ENCODE measurements around the gene TMEM117.
"Not testable (repeated sequence)": the region's sequence is repeated elsewhere in the genome, so short reads cannot be mapped to it uniquely, and the experiment has no call there.

TMEM117 gene

DNA sequence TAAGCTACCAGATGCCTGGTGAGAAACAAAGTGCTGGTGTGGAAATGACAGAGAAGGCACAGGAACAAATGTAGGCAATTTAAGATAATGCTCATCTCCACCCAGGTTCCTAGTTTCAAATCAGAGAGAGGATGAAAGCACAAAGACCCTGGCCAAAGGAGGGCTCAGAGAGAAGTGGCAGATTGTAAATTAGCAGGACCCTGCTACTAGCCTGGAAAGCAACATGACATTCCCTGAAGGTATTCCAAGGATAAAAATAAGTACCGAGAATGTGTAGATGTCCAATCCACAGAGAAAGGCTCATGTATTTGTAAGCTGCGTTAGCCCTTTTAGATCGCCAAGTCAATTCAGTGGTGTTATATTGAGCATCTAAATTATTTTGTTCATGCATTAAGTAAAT is 324.0 kb downstream of the TMEM117 start:
- Histone ChIP-seq H3K4me1 (ENCODE audit: control insufficient read depth, insufficient read depth, low read length) (no peaks in the 10 kb centered on the region), H3K36me3 (ENCODE audit: control insufficient read depth, insufficient read depth, low read length) (no peaks in the 10 kb centered on the region), H3K27me3 (ENCODE audit: control insufficient read depth, insufficient read depth, low read length) (no peaks in the 10 kb centered on the region), H3K27ac (ENCODE audit: low read depth, low read length) (no peak overlapping the region), H3K9ac (ENCODE audit: low read length) (no peak overlapping the region), H3K4me3 (ENCODE audit: low read length) (no peak overlapping the region)

- Histone ChIP-seq H3K36me3 (ENCODE audit: control insufficient read depth, insufficient read depth, low read length) (no peaks in the 10 kb centered on the region), H3K4me3 (ENCODE audit: low read length) (no peak overlapping the region), H3K4me1 (ENCODE audit: control insufficient read depth, insufficient read depth, low read length) (no peaks in the 10 kb centered on the region), H3K27me3 (ENCODE audit: control insufficient read depth, insufficient read depth, low read length) (no peaks in the 10 kb centered on the region), H3K9ac (ENCODE audit: low read length) (no peak overlapping the region), H3K27ac (ENCODE audit: low read depth, low read length) (no peak overlapping the region)
Observed at GRCh38 chr12:44162961-44163360, 327.1 kb downstream of the TMEM117 start.

DNA sequence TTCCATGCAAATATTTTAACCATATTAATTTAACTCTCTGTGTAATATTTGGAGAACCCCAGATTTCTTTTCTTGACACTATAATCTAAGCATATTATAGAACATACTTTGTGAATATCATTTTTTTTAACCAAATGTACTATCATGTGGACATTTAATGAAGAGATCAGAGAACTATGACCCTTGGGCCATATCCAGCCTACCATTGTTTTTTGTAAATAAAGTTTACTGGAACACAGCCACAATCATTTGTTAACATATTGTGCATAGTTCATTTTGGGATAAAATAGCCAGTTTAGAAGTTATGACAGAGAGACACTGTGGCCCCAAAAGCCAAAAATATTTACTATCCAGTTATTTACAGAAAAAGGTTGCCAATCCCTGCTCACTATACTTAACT is 338.2 kb downstream of the TMEM117 start:
- Histone ChIP-seq H3K4me1 (ENCODE audit: control insufficient read depth, insufficient read depth, low read length) (no peaks in the 10 kb centered on the region), H3K27ac (ENCODE audit: low read depth, low read length) (no peak overlapping the region), H3K4me3 (ENCODE audit: low read length) (no peak overlapping the region), H3K27me3 (ENCODE audit: control insufficient read depth, insufficient read depth, low read length) (no peaks in the 10 kb centered on the region), H3K36me3 (ENCODE audit: control insufficient read depth, insufficient read depth, low read length) (no peaks in the 10 kb centered on the region), H3K9ac (ENCODE audit: low read length) (no peak overlapping the region)

DNA sequence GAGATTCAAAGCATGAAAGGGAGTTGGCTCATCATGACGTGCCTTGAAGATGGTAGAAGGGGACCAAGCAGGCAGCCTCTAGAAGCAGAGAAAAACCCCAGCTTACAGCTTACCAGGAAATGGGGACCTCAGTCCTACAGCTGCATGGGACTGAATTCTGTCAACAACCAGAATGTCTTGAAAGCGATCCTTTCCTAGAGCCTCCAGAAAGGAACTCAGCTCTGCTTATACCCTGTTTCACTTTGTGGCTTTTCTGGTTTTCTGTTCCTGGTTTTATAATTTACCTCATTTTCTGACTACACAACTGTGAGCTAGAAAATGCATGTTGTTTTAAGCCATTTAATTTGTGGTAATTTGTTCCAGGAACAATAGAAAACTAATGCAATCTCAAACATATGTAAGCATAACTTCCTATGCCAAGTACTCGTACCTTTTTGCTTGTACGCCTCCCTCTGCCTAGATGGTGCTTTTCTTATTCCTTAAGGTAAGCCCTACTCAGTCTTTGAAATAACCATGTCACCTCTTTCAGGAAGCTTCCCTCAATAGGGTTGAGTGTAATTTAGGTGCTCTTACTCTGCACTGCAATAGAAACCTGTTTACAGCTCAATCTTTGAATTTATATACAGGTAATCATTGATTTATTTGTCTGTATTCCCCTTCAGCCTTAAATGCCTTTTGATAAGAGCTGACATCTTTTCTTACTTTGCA is 348.8 kb downstream of the TMEM117 start:
- H3K36me3 ChIP-seq (ENCODE audit: control insufficient read depth, insufficient read depth, low read length): no peaks in the 10 kb centered on the region
- H3K27me3 ChIP-seq (ENCODE audit: control insufficient read depth, insufficient read depth, low read length): no peaks in the 10 kb centered on the region
- no peaks in the 10 kb centered on the region for H3K4me1 ChIP-seq (ENCODE audit: control insufficient read depth, insufficient read depth, low read length)
- no peak overlapping the region for H3K4me3 ChIP-seq (ENCODE audit: low read length)
- H3K27ac ChIP-seq (ENCODE audit: low read depth, low read length): no peak overlapping the region
- no peak overlapping the region for H3K9ac ChIP-seq (ENCODE audit: low read length)

- no peaks in the 10 kb centered on the region for H3K27me3 ChIP-seq (ENCODE audit: control insufficient read depth, insufficient read depth, low read length)
- H3K27ac ChIP-seq (ENCODE audit: low read depth, low read length): no peak overlapping the region
- no peaks in the 10 kb centered on the region for H3K36me3 ChIP-seq (ENCODE audit: control insufficient read depth, insufficient read depth, low read length)
- H3K4me1 ChIP-seq (ENCODE audit: control insufficient read depth, insufficient read depth, low read length): no peaks in the 10 kb centered on the region
- no peak overlapping the region for H3K9ac ChIP-seq (ENCODE audit: low read length)
- H3K4me3 ChIP-seq (ENCODE audit: low read length): no peak overlapping the region
Observed at GRCh38 chr12:44193281-44193680, 357.4 kb downstream of the TMEM117 start.

- not testable (repeated sequence) for H3K27me3 ChIP-seq (ENCODE audit: control insufficient read depth, insufficient read depth, low read length); H3K4me3 ChIP-seq (ENCODE audit: low read length); H3K36me3 ChIP-seq (ENCODE audit: control insufficient read depth, insufficient read depth, low read length); H3K27ac ChIP-seq (ENCODE audit: low read depth, low read length); H3K4me1 ChIP-seq (ENCODE audit: control insufficient read depth, insufficient read depth, low read length); H3K9ac ChIP-seq (ENCODE audit: low read length)
Observed at GRCh38 chr12:44195719-44196118, 359.8 kb downstream of the TMEM117 start.

- no peaks in the 10 kb centered on the region for H3K27me3 ChIP-seq (ENCODE audit: control insufficient read depth, insufficient read depth, low read length)
- no peaks in the 10 kb centered on the region for H3K36me3 ChIP-seq (ENCODE audit: control insufficient read depth, insufficient read depth, low read length)
- no peak overlapping the region for H3K9ac ChIP-seq (ENCODE audit: low read length)
- H3K4me3 ChIP-seq (ENCODE audit: low read length): no peak overlapping the region
- no peaks in the 10 kb centered on the region for H3K4me1 ChIP-seq (ENCODE audit: control insufficient read depth, insufficient read depth, low read length)
- no peak overlapping the region for H3K27ac ChIP-seq (ENCODE audit: low read depth, low read length)
Observed at GRCh38 chr12:44206045-44206444, 370.2 kb downstream of the TMEM117 start.

DNA sequence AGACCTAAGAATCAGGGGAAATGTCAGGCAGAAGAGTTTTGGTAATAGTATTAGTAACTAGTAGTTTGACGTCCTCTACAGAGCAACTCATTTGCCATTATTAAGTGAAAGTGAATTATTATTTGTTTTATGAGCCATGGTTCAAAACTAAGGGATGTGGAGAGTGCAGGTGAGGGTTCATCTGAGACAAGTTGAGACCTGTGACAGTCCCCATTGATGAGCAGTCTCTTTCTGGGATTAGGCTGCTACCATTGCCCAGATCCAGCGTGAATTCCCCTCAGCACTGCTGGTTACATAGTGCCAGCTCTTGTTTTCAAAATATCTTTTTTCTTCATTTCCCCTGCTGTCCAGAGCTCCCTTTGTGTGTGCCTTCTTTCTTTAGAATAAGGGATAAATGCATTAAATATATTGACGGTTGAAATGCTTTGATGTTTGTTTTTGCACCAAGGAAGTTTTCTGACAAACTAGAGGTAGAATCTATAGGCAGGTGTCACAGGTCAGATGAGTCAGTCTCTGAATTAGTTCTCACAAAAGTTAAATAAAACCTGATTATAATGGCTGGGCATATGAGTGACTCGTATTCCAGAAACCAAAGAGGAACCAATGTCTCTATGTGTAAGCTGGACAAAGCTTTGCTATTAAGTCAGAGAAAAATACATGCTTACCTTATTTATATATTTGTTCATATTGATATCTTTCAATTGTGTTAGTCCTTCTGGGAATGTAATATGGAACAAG is 381.4 kb downstream of the TMEM117 start:
- Histone ChIP-seq H3K27ac (ENCODE audit: low read depth, low read length) (no peak overlapping the region), H3K4me3 (ENCODE audit: low read length) (no peak overlapping the region), H3K36me3 (ENCODE audit: control insufficient read depth, insufficient read depth, low read length) (no peaks in the 10 kb centered on the region), H3K27me3 (ENCODE audit: control insufficient read depth, insufficient read depth, low read length) (no peaks in the 10 kb centered on the region), H3K4me1 (ENCODE audit: control insufficient read depth, insufficient read depth, low read length) (no peaks in the 10 kb centered on the region), H3K9ac (ENCODE audit: low read length) (no peak overlapping the region)

DNA sequence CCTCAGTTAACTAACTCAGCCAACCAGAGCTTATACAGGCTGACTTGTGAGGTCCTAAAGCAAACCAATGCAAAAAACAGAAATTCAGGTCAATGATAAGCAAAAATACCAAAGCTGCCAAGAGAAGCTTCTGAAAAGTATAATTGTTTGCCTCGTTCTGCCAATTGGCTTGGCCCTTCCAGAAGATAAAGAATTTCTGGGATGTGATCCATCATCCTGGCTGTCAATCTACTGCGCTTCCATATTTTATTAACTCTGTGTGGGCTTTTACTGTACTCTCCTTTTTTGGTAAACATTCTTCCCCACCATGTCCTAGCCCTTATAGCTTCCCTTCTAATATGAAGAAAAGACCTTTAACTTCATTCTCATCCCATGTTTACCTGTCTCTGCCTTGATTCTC is 387.9 kb downstream of the TMEM117 start:
- no peaks in the 10 kb centered on the region for H3K27me3 ChIP-seq (ENCODE audit: control insufficient read depth, insufficient read depth, low read length)
- no peak overlapping the region for H3K9ac ChIP-seq (ENCODE audit: low read length)
- no peak overlapping the region for H3K27ac ChIP-seq (ENCODE audit: low read depth, low read length)
- H3K4me1 ChIP-seq (ENCODE audit: control insufficient read depth, insufficient read depth, low read length): no peaks in the 10 kb centered on the region
- H3K36me3 ChIP-seq (ENCODE audit: control insufficient read depth, insufficient read depth, low read length): no peaks in the 10 kb centered on the region
- no peak overlapping the region for H3K4me3 ChIP-seq (ENCODE audit: low read length)

DNA sequence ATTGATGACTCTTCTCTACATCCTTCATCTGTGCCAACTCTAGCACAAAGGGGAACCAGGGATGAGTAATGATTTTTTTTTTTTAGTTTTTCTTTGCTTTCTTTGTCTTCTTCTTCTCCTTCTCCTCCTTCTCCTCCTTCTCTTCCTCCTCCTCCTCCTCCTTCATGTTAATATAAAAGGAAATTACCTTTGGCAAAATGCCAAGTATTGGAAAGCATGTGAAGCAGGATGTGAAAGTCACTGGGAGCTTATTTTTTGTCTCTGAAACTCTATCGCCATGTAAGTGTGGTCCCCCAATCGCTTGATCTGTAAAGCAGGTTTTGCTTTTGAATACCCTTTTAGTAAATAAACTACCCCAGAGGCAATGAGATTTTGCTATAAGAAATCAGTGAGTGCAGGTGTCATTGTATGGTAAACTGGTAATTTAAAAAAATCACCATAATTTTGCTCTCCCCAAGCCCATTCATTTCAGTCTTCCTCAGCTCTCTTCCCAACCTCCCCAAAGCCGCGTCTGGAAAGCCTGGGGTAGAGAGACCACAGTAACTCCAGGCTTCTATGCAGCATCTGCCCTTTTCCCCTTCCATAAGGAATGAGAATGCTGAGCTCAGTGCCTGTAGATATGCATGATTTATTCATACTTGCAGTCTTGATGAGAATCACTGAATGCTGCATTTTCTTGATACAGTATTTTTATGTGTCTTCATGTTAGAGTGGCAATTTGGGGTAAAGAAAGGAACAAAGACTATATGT is 388.7 kb downstream of the TMEM117 start:
- H3K9ac ChIP-seq (ENCODE audit: low read length): no peak overlapping the region
- no peaks in the 10 kb centered on the region for H3K36me3 ChIP-seq (ENCODE audit: control insufficient read depth, insufficient read depth, low read length)
- no peak overlapping the region for H3K27ac ChIP-seq (ENCODE audit: low read depth, low read length)
- no peak overlapping the region for H3K4me3 ChIP-seq (ENCODE audit: low read length)
- H3K27me3 ChIP-seq (ENCODE audit: control insufficient read depth, insufficient read depth, low read length): no peaks in the 10 kb centered on the region
- no peaks in the 10 kb centered on the region for H3K4me1 ChIP-seq (ENCODE audit: control insufficient read depth, insufficient read depth, low read length)

DNA sequence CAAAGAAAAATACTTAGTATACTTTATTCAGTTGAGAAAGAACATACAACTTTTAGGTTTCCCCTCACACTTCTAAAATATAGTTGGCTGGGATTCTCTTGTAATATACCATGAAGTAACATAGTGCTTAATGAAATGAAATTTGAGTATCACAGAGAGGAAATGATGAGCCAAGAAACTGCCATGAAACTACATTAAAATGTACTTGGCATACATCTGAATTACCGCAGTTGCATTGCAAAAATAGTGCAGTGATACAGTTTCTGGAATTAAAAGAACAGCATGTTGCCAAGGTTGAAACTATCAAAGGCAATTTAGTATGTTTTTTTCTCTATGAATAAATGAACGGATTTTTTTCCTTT is 389.2 kb downstream of the TMEM117 start:
- H3K9ac ChIP-seq (ENCODE audit: low read length): no peak overlapping the region
- no peak overlapping the region for H3K27ac ChIP-seq (ENCODE audit: low read depth, low read length)
- no peaks in the 10 kb centered on the region for H3K27me3 ChIP-seq (ENCODE audit: control insufficient read depth, insufficient read depth, low read length)
- H3K36me3 ChIP-seq (ENCODE audit: control insufficient read depth, insufficient read depth, low read length): no peaks in the 10 kb centered on the region
- no peaks in the 10 kb centered on the region for H3K4me1 ChIP-seq (ENCODE audit: control insufficient read depth, insufficient read depth, low read length)
- no peak overlapping the region for H3K4me3 ChIP-seq (ENCODE audit: low read length)

GRCh38 chr12:44227616-44228015 is 391.7 kb downstream of the TMEM117 start:
- Histone ChIP-seq H3K4me3 (ENCODE audit: low read length) (no peak overlapping the region), H3K4me1 (ENCODE audit: control insufficient read depth, insufficient read depth, low read length) (no peaks in the 10 kb centered on the region), H3K9ac (ENCODE audit: low read length) (no peak overlapping the region), H3K36me3 (ENCODE audit: control insufficient read depth, insufficient read depth, low read length) (no peaks in the 10 kb centered on the region), H3K27ac (ENCODE audit: low read depth, low read length) (no peak overlapping the region), H3K27me3 (ENCODE audit: control insufficient read depth, insufficient read depth, low read length) (no peaks in the 10 kb centered on the region)
